ENCODE results near the gene CCDC97. TPM values are rescaled to one million over a fixed set of nuclear protein-coding genes. Genes with fewer than 3 reads are reported as not detected.

Gene CCDC97
- total and polyA plus RNA-seq, 4 donors = 13.2 to 39.9 (median 20.9) TPM

DNA sequence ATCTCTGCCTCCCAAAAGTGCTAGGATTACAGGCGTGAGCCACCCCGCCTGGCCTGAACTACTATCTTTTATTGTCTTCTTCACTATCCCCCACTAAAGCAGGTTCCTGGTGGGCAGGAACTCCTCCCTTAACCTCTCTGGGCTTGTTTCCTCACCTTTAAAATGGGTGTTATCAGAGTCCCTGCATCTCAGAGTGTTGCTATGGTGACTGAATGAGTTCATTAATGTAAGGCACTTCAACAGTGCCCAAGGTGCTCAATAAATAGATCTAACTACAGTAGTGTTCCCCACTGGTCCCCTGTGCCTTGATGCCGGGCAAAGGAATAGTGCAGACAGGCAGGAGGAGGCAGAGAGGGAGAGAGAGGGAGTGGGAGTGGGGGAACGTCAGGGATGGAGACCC, 20.5 kb downstream of the CCDC97 start:
- Histone ChIP-seq H3K9ac (ENCODE audit: insufficient read depth in 1 of 2, low read length in 2 of 2) (no peak overlapping the region), H3K36me3 (ENCODE audit: control insufficient read depth in 4 of 4, insufficient read depth in 4 of 4, low read length in 4 of 4) (peaks cover 0 to 11% (median 0%) of the 10 kb centered on the region in 4 donors), H3K9me3 (ENCODE audit: control insufficient read depth in 4 of 4, insufficient read depth in 3 of 4, low read length in 3 of 4) (no peaks in the 10 kb centered on the region), H3K27me3 (ENCODE audit: control insufficient read depth in 3 of 3, insufficient read depth in 3 of 3, low read length in 2 of 3) (no peaks in the 10 kb centered on the region), H3K4me1 (ENCODE audit: control insufficient read depth in 5 of 5, insufficient read depth in 5 of 5, low read length in 5 of 5) (peaks cover 0 to 30% (median 16%) of the 10 kb centered on the region in 5 donors), H3K4me3 (no peak overlapping the region), H3K27ac (ENCODE audit: low read depth in 1 of 2, low read length in 1 of 2) (no peak overlapping the region)
- no peak for ATAC-seq (ENCODE audit: insufficient read depth, low FRiP score)
- TF ChIP-seq, protein P1, sequence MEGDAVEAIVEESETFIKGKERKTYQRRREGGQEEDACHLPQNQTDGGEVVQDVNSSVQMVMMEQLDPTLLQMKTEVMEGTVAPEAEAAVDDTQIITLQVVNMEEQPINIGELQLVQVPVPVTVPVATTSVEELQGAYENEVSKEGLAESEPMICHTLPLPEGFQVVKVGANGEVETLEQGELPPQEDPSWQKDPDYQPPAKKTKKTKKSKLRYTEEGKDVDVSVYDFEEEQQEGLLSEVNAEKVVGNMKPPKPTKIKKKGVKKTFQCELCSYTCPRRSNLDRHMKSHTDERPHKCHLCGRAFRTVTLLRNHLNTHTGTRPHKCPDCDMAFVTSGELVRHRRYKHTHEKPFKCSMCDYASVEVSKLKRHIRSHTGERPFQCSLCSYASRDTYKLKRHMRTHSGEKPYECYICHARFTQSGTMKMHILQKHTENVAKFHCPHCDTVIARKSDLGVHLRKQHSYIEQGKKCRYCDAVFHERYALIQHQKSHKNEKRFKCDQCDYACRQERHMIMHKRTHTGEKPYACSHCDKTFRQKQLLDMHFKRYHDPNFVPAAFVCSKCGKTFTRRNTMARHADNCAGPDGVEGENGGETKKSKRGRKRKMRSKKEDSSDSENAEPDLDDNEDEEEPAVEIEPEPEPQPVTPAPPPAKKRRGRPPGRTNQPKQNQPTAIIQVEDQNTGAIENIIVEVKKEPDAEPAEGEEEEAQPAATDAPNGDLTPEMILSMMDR (IDR thresholded peaks at IDR 0.05; ENCODE audit: control extremely low read depth, extremely low read depth) = no peak
- 83 to 96% methylated on average over 4 of the region's 4 CpGs for WGBS, 2 donors
- no peak for DNase-seq

DNA sequence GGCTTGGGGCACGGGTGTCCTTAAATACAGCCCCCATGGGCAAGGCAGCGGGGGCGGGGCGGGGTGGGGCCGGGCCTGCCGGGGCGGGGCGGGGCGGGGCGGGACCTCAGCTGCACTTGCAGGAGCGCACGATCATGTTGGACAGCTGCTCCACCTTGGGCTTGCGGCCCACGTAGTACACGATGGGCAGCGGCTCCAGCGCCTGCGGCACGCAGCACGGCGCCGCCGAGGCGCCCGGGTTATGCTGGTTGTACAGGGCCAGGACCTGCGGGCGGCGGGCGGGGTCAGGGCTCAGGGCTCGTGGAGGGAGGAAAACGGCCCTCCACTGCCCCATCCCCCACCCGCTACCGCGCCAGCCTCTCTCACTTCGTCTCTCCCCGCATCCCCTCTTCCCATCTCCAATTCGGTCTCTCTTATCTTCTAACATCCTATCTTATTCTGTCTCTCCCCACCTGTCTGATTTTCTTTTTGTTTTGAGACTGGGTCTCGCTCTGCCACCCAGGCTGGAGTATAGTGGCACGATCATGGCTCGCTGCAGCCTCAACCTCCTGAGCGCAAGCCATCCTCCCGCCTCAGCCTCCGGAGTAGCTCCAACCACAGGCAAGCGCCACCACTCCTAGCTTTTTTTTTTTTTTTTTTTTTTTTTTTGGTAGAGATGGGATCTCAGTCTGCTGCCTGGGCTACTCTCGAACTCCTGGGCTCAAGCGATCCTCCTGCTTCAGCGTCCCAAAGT, 21.1 kb downstream of the CCDC97 start:
- Histone ChIP-seq H3K9ac (ENCODE audit: insufficient read depth in 1 of 2, low read length in 2 of 2) (no peak overlapping the region), H3K27ac (ENCODE audit: low read depth in 1 of 2, low read length in 1 of 2) (no peak overlapping the region), H3K36me3 (ENCODE audit: control insufficient read depth in 4 of 4, insufficient read depth in 4 of 4, low read length in 4 of 4) (peaks cover 0 to 11% (median 0%) of the 10 kb centered on the region in 4 donors), H3K4me1 (ENCODE audit: control insufficient read depth in 5 of 5, insufficient read depth in 5 of 5, low read length in 5 of 5) (peaks cover 0 to 25% (median 10%) of the 10 kb centered on the region in 5 donors), H3K4me3 (no peak overlapping the region), H3K27me3 (ENCODE audit: control insufficient read depth in 3 of 3, insufficient read depth in 3 of 3, low read length in 2 of 3) (no peaks in the 10 kb centered on the region), H3K9me3 (ENCODE audit: control insufficient read depth in 4 of 4, insufficient read depth in 3 of 4, low read length in 3 of 4) (no peaks in the 10 kb centered on the region)
- DNase-seq (no peak), ATAC-seq (ENCODE audit: insufficient read depth, low FRiP score) (no peak)
- WGBS, 2 donors = 78 to 88% methylated on average over 36 to 47 of the region's 47 CpGs
- TF ChIP-seq, protein P1 (IDR thresholded peaks at IDR 0.05; ENCODE audit: control extremely low read depth, extremely low read depth) = no peak

DNA sequence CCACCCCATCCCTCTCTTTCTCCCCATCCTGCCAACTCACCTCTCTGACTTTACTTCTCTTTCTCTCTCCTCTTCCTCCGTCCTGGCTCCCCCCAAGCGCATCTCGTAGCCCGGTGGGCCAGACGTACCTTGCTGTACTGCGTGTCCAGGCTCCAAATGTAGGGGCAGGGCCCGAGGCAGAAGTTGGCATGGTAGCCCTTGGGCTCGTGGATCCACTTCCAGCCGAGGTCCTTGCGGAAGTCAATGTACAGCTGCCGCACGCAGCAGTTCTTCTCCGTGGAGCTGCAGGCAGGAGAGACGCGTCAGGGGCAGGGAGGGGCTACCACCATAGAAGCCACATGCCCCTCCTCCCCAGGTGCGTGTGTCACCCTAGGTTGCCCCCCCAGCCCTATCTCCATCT, 22.0 kb downstream of the CCDC97 start:
- WGBS, 2 donors = 94 to 97% methylated on average over 16 of the region's 16 CpGs
- H3K4me3 ChIP-seq = no peak overlapping the region
- H3K9me3 ChIP-seq (ENCODE audit: control insufficient read depth in 4 of 4, insufficient read depth in 3 of 4, low read length in 3 of 4) = no peaks in the 10 kb centered on the region
- H3K4me1 ChIP-seq (ENCODE audit: control insufficient read depth in 5 of 5, insufficient read depth in 5 of 5, low read length in 5 of 5) = peaks cover 0 to 21% (median 10%) of the 10 kb centered on the region in 5 donors
- H3K27ac ChIP-seq (ENCODE audit: low read depth in 1 of 2, low read length in 1 of 2) = no peak overlapping the region
- no peak overlapping the region for H3K9ac ChIP-seq (ENCODE audit: insufficient read depth in 1 of 2, low read length in 2 of 2)
- no peak for ATAC-seq (ENCODE audit: insufficient read depth, low FRiP score)
- no peak for DNase-seq
- peaks cover 0 to 11% (median 2%) of the 10 kb centered on the region in 4 donors for H3K36me3 ChIP-seq (ENCODE audit: control insufficient read depth in 4 of 4, insufficient read depth in 4 of 4, low read length in 4 of 4)
- TF ChIP-seq, protein P1 (IDR thresholded peaks at IDR 0.05; ENCODE audit: control extremely low read depth, extremely low read depth) = no peak
- H3K27me3 ChIP-seq (ENCODE audit: control insufficient read depth in 3 of 3, insufficient read depth in 3 of 3, low read length in 2 of 3) = no peaks in the 10 kb centered on the region

All from lung (tissue), 12 donors.